ENCODE data around the gene CPVL. TPM values are rescaled to one million over a fixed set of nuclear protein-coding genes. Genes with fewer than 3 reads are reported as not detected.

The CPVL gene
- total RNA-seq, 3 donors from 2014 or later, result 11.4 to 44.2 (median 13.4) TPM

- Histone ChIP-seq H3K27me3 (no peaks in the 10 kb centered on the region), H3K4me3 (no peak overlapping the region), H3K4me1 (no peaks in the 10 kb centered on the region), H3K9me3 (no peaks in the 10 kb centered on the region), H3K27ac (no peak overlapping the region), H3K36me3 (no peaks in the 10 kb centered on the region)
- TF ChIP-seq CTCF (IDR thresholded peaks at IDR 0.05), result no peak
- no peak for TF ChIP-seq POLR2A (IDR thresholded peaks at IDR 0.05)
- TF ChIP-seq POLR2AphosphoS5 (IDR thresholded peaks at IDR 0.05), result no peak
- DNase-seq (ENCODE audit: low spot score in 2 of 2), result no peak
- intact Hi-C loops (cut with DNase I; ENCODE audit: low total_unique reads), result no loop called here
Observed at GRCh38 chr7:29063236-29063635, 83.1 kb downstream of the CPVL start.

DNA sequence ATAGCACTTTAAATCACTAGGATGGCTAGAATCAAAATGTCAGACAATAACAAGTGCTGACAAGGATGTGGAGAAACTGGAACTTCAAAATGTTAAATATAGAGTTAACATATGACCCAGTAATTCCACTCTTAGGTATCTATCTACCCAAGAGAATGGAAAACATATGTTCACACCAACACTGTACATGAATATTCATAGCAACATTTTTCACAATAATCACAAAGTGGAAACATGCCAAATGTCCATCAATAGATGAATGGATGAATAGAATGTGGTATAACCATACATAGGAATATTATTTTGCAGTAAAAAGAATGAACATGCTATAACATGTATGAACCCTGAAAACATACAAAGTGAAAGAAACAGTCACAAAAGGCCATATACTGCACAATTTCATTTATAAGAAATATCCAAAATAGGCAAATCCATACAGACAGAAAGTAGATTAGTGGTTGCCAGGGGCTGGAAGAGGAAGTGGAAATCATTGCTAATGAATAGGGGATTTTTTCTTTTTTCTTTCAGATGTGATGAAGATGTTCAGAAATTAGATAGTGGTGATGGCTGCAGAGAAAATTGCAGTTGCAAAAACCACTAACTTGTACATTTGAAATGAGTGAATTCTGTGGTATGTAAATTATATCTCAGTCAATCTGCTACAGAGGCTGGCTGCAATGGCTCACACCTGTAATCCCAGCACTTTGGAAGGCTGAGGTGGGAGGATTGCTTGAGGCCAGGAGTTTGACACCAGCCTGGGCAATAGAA lies 93.0 kb downstream of the CPVL start:
- TF ChIP-seq POLR2A (IDR thresholded peaks at IDR 0.05) (no peak), POLR2AphosphoS5 (IDR thresholded peaks at IDR 0.05) (no peak), CTCF (IDR thresholded peaks at IDR 0.05) (no peak)
- no peak overlapping the region for H3K4me3 ChIP-seq

DNA sequence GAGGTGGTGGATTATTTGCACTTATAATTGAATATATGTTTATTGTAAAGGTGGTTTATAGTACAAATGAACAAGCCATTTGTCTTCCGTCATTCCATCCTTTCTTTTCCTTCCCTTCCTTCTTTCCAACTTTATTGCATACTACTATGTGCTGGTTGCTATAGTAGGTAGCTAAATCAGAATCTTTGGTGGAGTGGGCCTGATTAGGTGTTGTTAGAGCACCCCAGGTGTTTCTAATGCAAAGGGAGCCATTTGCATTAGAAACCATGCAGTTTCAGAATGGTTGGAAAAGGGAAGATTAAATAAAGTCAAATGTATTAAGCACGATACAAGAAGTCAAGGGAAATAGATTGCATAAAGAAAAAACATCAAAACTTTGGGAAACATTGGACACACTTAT lies 99.4 kb downstream of the CPVL start:
- intact Hi-C loops (cut with DNase I; ENCODE audit: low total_unique reads), result no loop called here
- TF ChIP-seq POLR2A (IDR thresholded peaks at IDR 0.05) (no peak), POLR2AphosphoS5 (IDR thresholded peaks at IDR 0.05) (no peak), CTCF (IDR thresholded peaks at IDR 0.05) (no peak)

More for the DNA sequence above, 93.0 kb downstream of the CPVL start:
- intact Hi-C loops (cut with DNase I; ENCODE audit: low total_unique reads), result no loop called here
- Histone ChIP-seq H3K4me1 (no peaks in the 10 kb centered on the region), H3K9me3 (no peaks in the 10 kb centered on the region), H3K27ac (no peak overlapping the region), H3K36me3 (no peaks in the 10 kb centered on the region), H3K27me3 (no peaks in the 10 kb centered on the region)
- DNase-seq (ENCODE audit: low spot score in 2 of 2), result no peak

GRCh38 chr7:29045258-29046086 lies 100.9 kb downstream of the CPVL start:
- intact Hi-C loops (cut with DNase I; ENCODE audit: low total_unique reads), result no loop called here
- Histone ChIP-seq H3K27me3 (no peaks in the 10 kb centered on the region), H3K4me3 (no peak overlapping the region), H3K4me1 (no peaks in the 10 kb centered on the region), H3K9me3 (no peaks in the 10 kb centered on the region), H3K36me3 (no peaks in the 10 kb centered on the region), H3K27ac (no peak overlapping the region)
- no peak for DNase-seq (ENCODE audit: low spot score in 2 of 2)
- no peak for TF ChIP-seq CTCF (IDR thresholded peaks at IDR 0.05)
- no peak for TF ChIP-seq POLR2AphosphoS5 (IDR thresholded peaks at IDR 0.05)
- no peak for TF ChIP-seq POLR2A (IDR thresholded peaks at IDR 0.05)

More for the DNA sequence above, 99.4 kb downstream of the CPVL start:
- Histone ChIP-seq H3K27me3 (no peaks in the 10 kb centered on the region), H3K9me3 (no peaks in the 10 kb centered on the region), H3K27ac (no peak overlapping the region), H3K36me3 (no peaks in the 10 kb centered on the region), H3K4me1 (no peaks in the 10 kb centered on the region), H3K4me3 (no peak overlapping the region)
- no peak for DNase-seq (ENCODE audit: low spot score in 2 of 2)

DNA sequence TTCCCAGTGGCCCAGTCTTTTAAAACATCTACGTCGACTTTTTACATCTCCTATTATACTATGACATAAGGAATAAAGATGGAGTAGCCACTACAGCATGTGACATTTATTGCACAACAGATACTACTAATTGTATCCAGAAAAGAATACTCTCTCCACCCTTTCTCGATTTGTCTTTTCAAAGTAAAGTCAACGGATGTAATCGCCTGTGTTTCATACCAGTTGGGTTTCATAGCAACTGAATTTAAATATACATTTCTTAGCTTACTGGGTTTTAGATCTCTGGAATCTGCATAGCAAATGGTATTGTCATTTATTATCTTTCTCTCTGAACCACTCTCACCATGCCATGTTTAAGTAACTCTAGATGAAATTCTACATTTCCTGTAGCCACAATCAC lies 101.8 kb downstream of the CPVL start:
- H3K4me1 ChIP-seq, result no peaks in the 10 kb centered on the region
- H3K9me3 ChIP-seq, result no peaks in the 10 kb centered on the region
- no peaks in the 10 kb centered on the region for H3K27me3 ChIP-seq
- H3K4me3 ChIP-seq, result no peak overlapping the region
- H3K27ac ChIP-seq, result no peak overlapping the region
- DNase-seq (ENCODE audit: low spot score in 2 of 2), result no peak
- intact Hi-C loops (cut with DNase I; ENCODE audit: low total_unique reads), result no loop called here
- H3K36me3 ChIP-seq, result no peaks in the 10 kb centered on the region
- TF ChIP-seq POLR2A (IDR thresholded peaks at IDR 0.05), result no peak
- TF ChIP-seq CTCF (IDR thresholded peaks at IDR 0.05), result no peak
- TF ChIP-seq POLR2AphosphoS5 (IDR thresholded peaks at IDR 0.05), result no peak

Data from breast epithelium (tissue), 4 donors.